ENCODE data around the gene DIRAS1. TPM values are rescaled to one million over a fixed set of nuclear protein-coding genes. Genes with fewer than 3 reads are reported as not detected.

The DIRAS1 gene
- total RNA-seq, 1 experiment from 2014 or later: 33.7 TPM

- Histone ChIP-seq H2AFZ (ENCODE audit: low read depth, low read length, poor library complexity, severe bottlenecking) (no peak overlapping the region), H3K27ac (ENCODE audit: low read depth, low read length) (no peak overlapping the region), H3K9me2 (ENCODE audit: insufficient read depth) (no peaks in the 10 kb centered on the region), H3K4me3 (replicated peaks in 1 of 2; ENCODE audit: low read depth in 1 of 2, low read length in 2 of 2) (peak overlapping the region; percentile 60 to 64), H3K4me1 (ENCODE audit: control insufficient read depth in 1 of 2, insufficient read depth in 2 of 2, low read length in 2 of 2) (peaks cover 4 to 15% of the 10 kb centered on the region in 2 experiments; a peak in 3 of 4 replicates), H3K79me2 (ENCODE audit: insufficient read depth, low read length) (no peaks in the 10 kb centered on the region), H4K20me1 (ENCODE audit: insufficient read depth) (no peaks in the 10 kb centered on the region), H3K4me2 (ENCODE audit: low read length) (peak overlapping the region; percentile 79), H3K9me3 (ENCODE audit: control insufficient read depth in 1 of 2, insufficient read depth in 1 of 2, low read depth in 1 of 2, low read length in 2 of 2) (no peaks in the 10 kb centered on the region), H3K36me3 (ENCODE audit: control insufficient read depth in 1 of 2, insufficient read depth in 2 of 2, low read length in 2 of 2) (no peaks in the 10 kb centered on the region), H3K27me3 (ENCODE audit: insufficient read depth, low read length) (no peaks in the 10 kb centered on the region), H3K9ac (ENCODE audit: low read length) (peak overlapping the region; percentile 72)
- TF ChIP-seq FOSL1 (IDR thresholded peaks at IDR 0.05; ENCODE audit: low read depth) (no peak), YY1 (IDR thresholded peaks at IDR 0.05; ENCODE audit: extremely low read depth, insufficient replicate concordance, low read depth, low read length) (no peak), TCF7L2 (IDR thresholded peaks at IDR 0.05; ENCODE audit: borderline replicate concordance, extremely low read depth, insufficient read depth, insufficient read length) (no peak), CTCF (IDR thresholded peaks at IDR 0.05 in 2 of 3, conservative IDR thresholded peaks at IDR 0.05 in 1 of 3; ENCODE audit: borderline replicate concordance in 1 of 3, insufficient read depth in 1 of 3, low read depth in 2 of 3, low read length in 2 of 3) (no peak), ZFX (IDR thresholded peaks at IDR 0.05) (no peak), ZNF274 (IDR thresholded peaks at IDR 0.05; ENCODE audit: low read depth, low read length) (no peak), EZH2 (IDR thresholded peaks at IDR 0.05) (no peak), CEBPB (IDR thresholded peaks at IDR 0.05; ENCODE audit: low read depth) (no peak)
- TF ChIP-seq, protein P1, sequence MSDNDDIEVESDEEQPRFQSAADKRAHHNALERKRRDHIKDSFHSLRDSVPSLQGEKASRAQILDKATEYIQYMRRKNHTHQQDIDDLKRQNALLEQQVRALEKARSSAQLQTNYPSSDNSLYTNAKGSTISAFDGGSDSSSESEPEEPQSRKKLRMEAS (IDR thresholded peaks at IDR 0.05): no peak
- TF ChIP-seq, protein P2, sequence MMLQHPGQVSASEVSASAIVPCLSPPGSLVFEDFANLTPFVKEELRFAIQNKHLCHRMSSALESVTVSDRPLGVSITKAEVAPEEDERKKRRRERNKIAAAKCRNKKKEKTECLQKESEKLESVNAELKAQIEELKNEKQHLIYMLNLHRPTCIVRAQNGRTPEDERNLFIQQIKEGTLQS (IDR thresholded peaks at IDR 0.05): no peak
- RAD21 ChIA-PET (ENCODE audit: low non-redundant PET in 1 of 2, low total read pairs in 2 of 2, uncharacterized antibody in 2 of 2, unreplicated experiment in 2 of 2): interaction anchor here in 1 of 2 experiments (1.3 kb wide), 1 partner anchor 53 kb away, joined by 3 read pairs; no protein-coding TSS in a partner anchor
- POLR2A ChIA-PET: no interaction called here
- intact Hi-C loops (cut with micrococcal nuclease): no loop called here
- DNase-seq (ENCODE audit: low read depth, low spot score) (no peak), ATAC-seq (no peak)
- CTCF ChIA-PET: interaction anchor here (1.3 kb wide), 1 partner anchor 53 kb away, joined by 5 read pairs; no protein-coding TSS in a partner anchor
- no TSS peak for BruUV-seq (replicated peaks)
Measured at GRCh38 chr19:2701361-2702169, 19.6 kb downstream of the DIRAS1 start.
